WTC11 (cell line): ENCODE data around the gene TOMM7. TPM values are rescaled to one million over a fixed set of nuclear protein-coding genes. Genes with fewer than 3 reads are reported as not detected.
A peak's percentile ranks its signal among the peaks of the same experiment; 100 is the strongest.

Experiments
- CBFB ChIP-seq: sonication (generic); formaldehyde crosslinking; IDR thresholded peaks from 2 replicates; pipeline ENCODE4 v1.8.1; 2022; ENCODE audit warnings: mild to moderate bottlenecking, low read depth, missing genetic modification reagents
- FOXJ3 ChIP-seq: sonication (generic); formaldehyde crosslinking; IDR thresholded peaks from 2 replicates; pipeline ENCODE4 v1.9.0; 2021; ENCODE audit warnings: missing genetic modification reagents, mild to moderate bottlenecking, borderline replicate concordance
- FOXP1 ChIP-seq: sonication (generic); formaldehyde crosslinking; IDR thresholded peaks from 2 replicates; pipeline ENCODE4 v1.8.0; 2022; ENCODE audit warnings: missing genetic modification reagents, mild to moderate bottlenecking, moderate library complexity, borderline replicate concordance
- GABPB1 ChIP-seq: sonication (generic); formaldehyde crosslinking; IDR thresholded peaks from 2 replicates; pipeline ENCODE4 v1.8.1; 2023; ENCODE audit warnings: mild to moderate bottlenecking, missing genetic modification reagents
- IRF2 ChIP-seq: sonication (generic); formaldehyde crosslinking; IDR thresholded peaks from 2 replicates; pipeline ENCODE4 v1.8.0; 2022; ENCODE audit warnings: low read depth, missing genetic modification reagents, borderline replicate concordance
- NFATC4 ChIP-seq: fragments of 250-450 bp; sonication (Bioruptor Pico); IDR thresholded peaks from 2 replicates; pipeline ENCODE4 v1.9.0; 2021; ENCODE audit warnings: mild to moderate bottlenecking
- SMAD3 ChIP-seq: sonication (generic); formaldehyde crosslinking; IDR thresholded peaks from 2 replicates; pipeline ENCODE4 v1.8.0; 2022; ENCODE audit warnings: missing genetic modification reagents, mild to moderate bottlenecking, borderline replicate concordance
- SMAD4 ChIP-seq: sonication (generic); formaldehyde crosslinking; IDR thresholded peaks from 2 replicates; pipeline ENCODE4 v1.8.0; 2022; ENCODE audit warnings: mild to moderate bottlenecking, missing genetic modification reagents
- ZNF138 ChIP-seq: sonication (generic); formaldehyde crosslinking; conservative IDR thresholded peaks from 2 replicates; pipeline ENCODE4 v1.8.1; 2022; ENCODE audit warnings: mild to moderate bottlenecking, moderate library complexity, missing genetic modification reagents
- ZNF219 ChIP-seq: sonication (generic); formaldehyde crosslinking; IDR thresholded peaks from 2 replicates; pipeline ENCODE4 v1.8.0; 2023; ENCODE audit warnings: missing genetic modification reagents, mild to moderate bottlenecking, borderline replicate concordance
- ZNF317 ChIP-seq: sonication (generic); formaldehyde crosslinking; IDR thresholded peaks from 2 replicates; pipeline ENCODE4 v1.8.1; 2023; ENCODE audit warnings: low read depth, mild to moderate bottlenecking, moderate library complexity, missing genetic modification reagents, borderline replicate concordance
- total RNA-seq: library from RNA; stranded (reverse); gene quantifications from 3 replicates; pipeline ENCODE4 v1.2.3, GENCODE V29; 2021
- TF ChIP-seq, protein P1 (sequence below): fragments of 250-450 bp; sonication (Bioruptor Pico); IDR thresholded peaks from 2 replicates; pipeline ENCODE4 v1.9.0; 2021; ENCODE audit warnings: mild to moderate bottlenecking
- TF ChIP-seq, protein P2 (sequence below): sonication (generic); formaldehyde crosslinking; IDR thresholded peaks from 2 replicates; pipeline ENCODE4 v1.8.0; 2023; ENCODE audit warnings: missing genetic modification reagents, mild to moderate bottlenecking, borderline replicate concordance
- TF ChIP-seq, protein P3 (sequence below): sonication (generic); formaldehyde crosslinking; IDR thresholded peaks from 2 replicates; pipeline ENCODE4 v1.8.0; 2022; ENCODE audit warnings: missing genetic modification reagents
- TF ChIP-seq, protein P4 (sequence below): sonication (generic); formaldehyde crosslinking; IDR thresholded peaks from 2 replicates; pipeline ENCODE4 v1.8.1; 2022; ENCODE audit warnings: missing genetic modification reagents, borderline replicate concordance
- TF ChIP-seq, protein P5 (sequence below): sonication (generic); formaldehyde crosslinking; IDR thresholded peaks from 2 replicates; pipeline ENCODE4 v1.8.1; 2022; ENCODE audit warnings: mild to moderate bottlenecking, missing genetic modification reagents, moderate library complexity, borderline replicate concordance
- TF ChIP-seq, protein P6 (sequence below): sonication (generic); formaldehyde crosslinking; IDR thresholded peaks from 2 replicates; pipeline ENCODE4 v1.8.0; 2023; ENCODE audit warnings: mild to moderate bottlenecking, missing genetic modification reagents
- TF ChIP-seq, protein P7 (sequence below): sonication (generic); formaldehyde crosslinking; conservative IDR thresholded peaks from 2 replicates; pipeline ENCODE4 v1.8.1; 2023; ENCODE audit warnings: mild to moderate bottlenecking, low read depth, missing genetic modification reagents, moderate library complexity

Gene TOMM7
- total RNA-seq, 1 experiment from 2014 or later = 500 TPM

DNA sequence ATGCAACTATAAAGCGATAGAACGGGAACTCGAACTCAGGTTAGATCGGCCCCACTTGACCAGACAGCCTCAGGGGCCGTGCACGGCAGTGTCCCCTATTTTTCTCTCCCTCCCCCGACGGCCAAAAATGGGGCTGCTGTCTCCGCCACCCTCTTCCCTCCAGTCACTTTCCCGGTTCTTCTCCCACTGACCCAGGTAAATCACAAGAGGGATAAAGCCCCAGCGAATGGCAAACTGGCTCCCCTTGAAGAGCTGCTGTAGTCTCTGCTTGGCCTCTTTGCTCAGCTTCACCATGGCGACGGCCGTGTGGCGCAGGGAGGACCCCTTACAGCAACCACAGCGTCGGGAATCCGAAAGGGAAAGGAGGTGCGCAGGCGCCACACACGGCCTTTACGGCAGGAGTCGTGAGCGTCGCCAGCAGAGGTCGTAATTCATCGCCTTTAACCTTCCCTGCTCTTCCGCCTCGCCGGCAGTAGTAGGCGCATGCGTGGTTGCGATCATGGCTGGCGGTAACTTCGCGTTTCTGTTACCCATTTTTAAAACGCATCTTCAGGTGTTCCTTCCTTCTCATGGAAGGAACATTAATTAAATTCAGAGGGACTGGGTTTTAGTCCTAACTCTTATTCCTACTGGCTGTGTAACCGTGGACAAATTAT, at the start of gene TOMM7 (continued):
- TF ChIP-seq FOXP1 (CRISPR knock-in tag) = no peak; the same call in 1 of the 2 replicates
- TF ChIP-seq SMAD4 (CRISPR knock-in tag) = no peak
- no peak for TF ChIP-seq ZNF219
- TF ChIP-seq, protein P1, sequence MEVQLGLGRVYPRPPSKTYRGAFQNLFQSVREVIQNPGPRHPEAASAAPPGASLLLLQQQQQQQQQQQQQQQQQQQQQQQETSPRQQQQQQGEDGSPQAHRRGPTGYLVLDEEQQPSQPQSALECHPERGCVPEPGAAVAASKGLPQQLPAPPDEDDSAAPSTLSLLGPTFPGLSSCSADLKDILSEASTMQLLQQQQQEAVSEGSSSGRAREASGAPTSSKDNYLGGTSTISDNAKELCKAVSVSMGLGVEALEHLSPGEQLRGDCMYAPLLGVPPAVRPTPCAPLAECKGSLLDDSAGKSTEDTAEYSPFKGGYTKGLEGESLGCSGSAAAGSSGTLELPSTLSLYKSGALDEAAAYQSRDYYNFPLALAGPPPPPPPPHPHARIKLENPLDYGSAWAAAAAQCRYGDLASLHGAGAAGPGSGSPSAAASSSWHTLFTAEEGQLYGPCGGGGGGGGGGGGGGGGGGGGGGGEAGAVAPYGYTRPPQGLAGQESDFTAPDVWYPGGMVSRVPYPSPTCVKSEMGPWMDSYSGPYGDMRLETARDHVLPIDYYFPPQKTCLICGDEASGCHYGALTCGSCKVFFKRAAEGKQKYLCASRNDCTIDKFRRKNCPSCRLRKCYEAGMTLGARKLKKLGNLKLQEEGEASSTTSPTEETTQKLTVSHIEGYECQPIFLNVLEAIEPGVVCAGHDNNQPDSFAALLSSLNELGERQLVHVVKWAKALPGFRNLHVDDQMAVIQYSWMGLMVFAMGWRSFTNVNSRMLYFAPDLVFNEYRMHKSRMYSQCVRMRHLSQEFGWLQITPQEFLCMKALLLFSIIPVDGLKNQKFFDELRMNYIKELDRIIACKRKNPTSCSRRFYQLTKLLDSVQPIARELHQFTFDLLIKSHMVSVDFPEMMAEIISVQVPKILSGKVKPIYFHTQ (CRISPR knock-in tag) = no peak
- 0 out of 2 replicates have a peak, but pooled peaks have one; percentile 44 for TF ChIP-seq GABPB1 (CRISPR knock-in tag)
- TF ChIP-seq, protein P2, sequence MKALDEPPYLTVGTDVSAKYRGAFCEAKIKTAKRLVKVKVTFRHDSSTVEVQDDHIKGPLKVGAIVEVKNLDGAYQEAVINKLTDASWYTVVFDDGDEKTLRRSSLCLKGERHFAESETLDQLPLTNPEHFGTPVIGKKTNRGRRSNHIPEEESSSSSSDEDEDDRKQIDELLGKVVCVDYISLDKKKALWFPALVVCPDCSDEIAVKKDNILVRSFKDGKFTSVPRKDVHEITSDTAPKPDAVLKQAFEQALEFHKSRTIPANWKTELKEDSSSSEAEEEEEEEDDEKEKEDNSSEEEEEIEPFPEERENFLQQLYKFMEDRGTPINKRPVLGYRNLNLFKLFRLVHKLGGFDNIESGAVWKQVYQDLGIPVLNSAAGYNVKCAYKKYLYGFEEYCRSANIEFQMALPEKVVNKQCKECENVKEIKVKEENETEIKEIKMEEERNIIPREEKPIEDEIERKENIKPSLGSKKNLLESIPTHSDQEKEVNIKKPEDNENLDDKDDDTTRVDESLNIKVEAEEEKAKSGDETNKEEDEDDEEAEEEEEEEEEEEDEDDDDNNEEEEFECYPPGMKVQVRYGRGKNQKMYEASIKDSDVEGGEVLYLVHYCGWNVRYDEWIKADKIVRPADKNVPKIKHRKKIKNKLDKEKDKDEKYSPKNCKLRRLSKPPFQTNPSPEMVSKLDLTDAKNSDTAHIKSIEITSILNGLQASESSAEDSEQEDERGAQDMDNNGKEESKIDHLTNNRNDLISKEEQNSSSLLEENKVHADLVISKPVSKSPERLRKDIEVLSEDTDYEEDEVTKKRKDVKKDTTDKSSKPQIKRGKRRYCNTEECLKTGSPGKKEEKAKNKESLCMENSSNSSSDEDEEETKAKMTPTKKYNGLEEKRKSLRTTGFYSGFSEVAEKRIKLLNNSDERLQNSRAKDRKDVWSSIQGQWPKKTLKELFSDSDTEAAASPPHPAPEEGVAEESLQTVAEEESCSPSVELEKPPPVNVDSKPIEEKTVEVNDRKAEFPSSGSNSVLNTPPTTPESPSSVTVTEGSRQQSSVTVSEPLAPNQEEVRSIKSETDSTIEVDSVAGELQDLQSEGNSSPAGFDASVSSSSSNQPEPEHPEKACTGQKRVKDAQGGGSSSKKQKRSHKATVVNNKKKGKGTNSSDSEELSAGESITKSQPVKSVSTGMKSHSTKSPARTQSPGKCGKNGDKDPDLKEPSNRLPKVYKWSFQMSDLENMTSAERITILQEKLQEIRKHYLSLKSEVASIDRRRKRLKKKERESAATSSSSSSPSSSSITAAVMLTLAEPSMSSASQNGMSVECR (CRISPR knock-in tag) = peak; percentile 56; the same call in 1 of the 2 replicates
- TF ChIP-seq, protein P3, sequence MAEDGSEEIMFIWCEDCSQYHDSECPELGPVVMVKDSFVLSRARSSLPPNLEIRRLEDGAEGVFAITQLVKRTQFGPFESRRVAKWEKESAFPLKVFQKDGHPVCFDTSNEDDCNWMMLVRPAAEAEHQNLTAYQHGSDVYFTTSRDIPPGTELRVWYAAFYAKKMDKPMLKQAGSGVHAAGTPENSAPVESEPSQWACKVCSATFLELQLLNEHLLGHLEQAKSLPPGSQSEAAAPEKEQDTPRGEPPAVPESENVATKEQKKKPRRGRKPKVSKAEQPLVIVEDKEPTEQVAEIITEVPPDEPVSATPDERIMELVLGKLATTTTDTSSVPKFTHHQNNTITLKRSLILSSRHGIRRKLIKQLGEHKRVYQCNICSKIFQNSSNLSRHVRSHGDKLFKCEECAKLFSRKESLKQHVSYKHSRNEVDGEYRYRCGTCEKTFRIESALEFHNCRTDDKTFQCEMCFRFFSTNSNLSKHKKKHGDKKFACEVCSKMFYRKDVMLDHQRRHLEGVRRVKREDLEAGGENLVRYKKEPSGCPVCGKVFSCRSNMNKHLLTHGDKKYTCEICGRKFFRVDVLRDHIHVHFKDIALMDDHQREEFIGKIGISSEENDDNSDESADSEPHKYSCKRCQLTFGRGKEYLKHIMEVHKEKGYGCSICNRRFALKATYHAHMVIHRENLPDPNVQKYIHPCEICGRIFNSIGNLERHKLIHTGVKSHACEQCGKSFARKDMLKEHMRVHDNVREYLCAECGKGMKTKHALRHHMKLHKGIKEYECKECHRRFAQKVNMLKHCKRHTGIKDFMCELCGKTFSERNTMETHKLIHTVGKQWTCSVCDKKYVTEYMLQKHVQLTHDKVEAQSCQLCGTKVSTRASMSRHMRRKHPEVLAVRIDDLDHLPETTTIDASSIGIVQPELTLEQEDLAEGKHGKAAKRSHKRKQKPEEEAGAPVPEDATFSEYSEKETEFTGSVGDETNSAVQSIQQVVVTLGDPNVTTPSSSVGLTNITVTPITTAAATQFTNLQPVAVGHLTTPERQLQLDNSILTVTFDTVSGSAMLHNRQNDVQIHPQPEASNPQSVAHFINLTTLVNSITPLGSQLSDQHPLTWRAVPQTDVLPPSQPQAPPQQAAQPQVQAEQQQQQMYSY (CRISPR knock-in tag) = no peak
- no peak for TF ChIP-seq IRF2
- TF ChIP-seq CBFB = no peak
- TF ChIP-seq, protein P4, sequence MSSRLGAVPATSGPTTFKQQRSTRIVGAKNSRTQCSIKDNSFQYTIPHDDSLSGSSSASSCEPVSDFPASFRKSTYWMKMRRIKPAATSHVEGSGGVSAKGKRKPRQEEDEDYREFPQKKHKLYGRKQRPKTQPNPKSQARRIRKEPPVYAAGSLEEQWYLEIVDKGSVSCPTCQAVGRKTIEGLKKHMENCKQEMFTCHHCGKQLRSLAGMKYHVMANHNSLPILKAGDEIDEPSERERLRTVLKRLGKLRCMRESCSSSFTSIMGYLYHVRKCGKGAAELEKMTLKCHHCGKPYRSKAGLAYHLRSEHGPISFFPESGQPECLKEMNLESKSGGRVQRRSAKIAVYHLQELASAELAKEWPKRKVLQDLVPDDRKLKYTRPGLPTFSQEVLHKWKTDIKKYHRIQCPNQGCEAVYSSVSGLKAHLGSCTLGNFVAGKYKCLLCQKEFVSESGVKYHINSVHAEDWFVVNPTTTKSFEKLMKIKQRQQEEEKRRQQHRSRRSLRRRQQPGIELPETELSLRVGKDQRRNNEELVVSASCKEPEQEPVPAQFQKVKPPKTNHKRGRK = no peak
- TF ChIP-seq NFATC4 = no peak
- TF ChIP-seq SMAD3 = no peak
- TF ChIP-seq, protein P5, sequence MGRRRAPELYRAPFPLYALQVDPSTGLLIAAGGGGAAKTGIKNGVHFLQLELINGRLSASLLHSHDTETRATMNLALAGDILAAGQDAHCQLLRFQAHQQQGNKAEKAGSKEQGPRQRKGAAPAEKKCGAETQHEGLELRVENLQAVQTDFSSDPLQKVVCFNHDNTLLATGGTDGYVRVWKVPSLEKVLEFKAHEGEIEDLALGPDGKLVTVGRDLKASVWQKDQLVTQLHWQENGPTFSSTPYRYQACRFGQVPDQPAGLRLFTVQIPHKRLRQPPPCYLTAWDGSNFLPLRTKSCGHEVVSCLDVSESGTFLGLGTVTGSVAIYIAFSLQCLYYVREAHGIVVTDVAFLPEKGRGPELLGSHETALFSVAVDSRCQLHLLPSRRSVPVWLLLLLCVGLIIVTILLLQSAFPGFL (CRISPR knock-in tag) = no peak
- TF ChIP-seq ZNF317 (CRISPR knock-in tag) = no peak
- TF ChIP-seq, protein P6, sequence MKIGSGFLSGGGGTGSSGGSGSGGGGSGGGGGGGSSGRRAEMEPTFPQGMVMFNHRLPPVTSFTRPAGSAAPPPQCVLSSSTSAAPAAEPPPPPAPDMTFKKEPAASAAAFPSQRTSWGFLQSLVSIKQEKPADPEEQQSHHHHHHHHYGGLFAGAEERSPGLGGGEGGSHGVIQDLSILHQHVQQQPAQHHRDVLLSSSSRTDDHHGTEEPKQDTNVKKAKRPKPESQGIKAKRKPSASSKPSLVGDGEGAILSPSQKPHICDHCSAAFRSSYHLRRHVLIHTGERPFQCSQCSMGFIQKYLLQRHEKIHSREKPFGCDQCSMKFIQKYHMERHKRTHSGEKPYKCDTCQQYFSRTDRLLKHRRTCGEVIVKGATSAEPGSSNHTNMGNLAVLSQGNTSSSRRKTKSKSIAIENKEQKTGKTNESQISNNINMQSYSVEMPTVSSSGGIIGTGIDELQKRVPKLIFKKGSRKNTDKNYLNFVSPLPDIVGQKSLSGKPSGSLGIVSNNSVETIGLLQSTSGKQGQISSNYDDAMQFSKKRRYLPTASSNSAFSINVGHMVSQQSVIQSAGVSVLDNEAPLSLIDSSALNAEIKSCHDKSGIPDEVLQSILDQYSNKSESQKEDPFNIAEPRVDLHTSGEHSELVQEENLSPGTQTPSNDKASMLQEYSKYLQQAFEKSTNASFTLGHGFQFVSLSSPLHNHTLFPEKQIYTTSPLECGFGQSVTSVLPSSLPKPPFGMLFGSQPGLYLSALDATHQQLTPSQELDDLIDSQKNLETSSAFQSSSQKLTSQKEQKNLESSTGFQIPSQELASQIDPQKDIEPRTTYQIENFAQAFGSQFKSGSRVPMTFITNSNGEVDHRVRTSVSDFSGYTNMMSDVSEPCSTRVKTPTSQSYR (CRISPR knock-in tag) = no peak
- TF ChIP-seq ZNF138 = no peak
- TF ChIP-seq, protein P7, sequence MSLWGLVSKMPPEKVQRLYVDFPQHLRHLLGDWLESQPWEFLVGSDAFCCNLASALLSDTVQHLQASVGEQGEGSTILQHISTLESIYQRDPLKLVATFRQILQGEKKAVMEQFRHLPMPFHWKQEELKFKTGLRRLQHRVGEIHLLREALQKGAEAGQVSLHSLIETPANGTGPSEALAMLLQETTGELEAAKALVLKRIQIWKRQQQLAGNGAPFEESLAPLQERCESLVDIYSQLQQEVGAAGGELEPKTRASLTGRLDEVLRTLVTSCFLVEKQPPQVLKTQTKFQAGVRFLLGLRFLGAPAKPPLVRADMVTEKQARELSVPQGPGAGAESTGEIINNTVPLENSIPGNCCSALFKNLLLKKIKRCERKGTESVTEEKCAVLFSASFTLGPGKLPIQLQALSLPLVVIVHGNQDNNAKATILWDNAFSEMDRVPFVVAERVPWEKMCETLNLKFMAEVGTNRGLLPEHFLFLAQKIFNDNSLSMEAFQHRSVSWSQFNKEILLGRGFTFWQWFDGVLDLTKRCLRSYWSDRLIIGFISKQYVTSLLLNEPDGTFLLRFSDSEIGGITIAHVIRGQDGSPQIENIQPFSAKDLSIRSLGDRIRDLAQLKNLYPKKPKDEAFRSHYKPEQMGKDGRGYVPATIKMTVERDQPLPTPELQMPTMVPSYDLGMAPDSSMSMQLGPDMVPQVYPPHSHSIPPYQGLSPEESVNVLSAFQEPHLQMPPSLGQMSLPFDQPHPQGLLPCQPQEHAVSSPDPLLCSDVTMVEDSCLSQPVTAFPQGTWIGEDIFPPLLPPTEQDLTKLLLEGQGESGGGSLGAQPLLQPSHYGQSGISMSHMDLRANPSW (CRISPR knock-in tag) = no peak
- no peak for TF ChIP-seq FOXJ3 (CRISPR knock-in tag)
